NT2/D1 (cell line): ENCODE results near the gene AP3D1.

Experiments used
- DNase-seq: peaks from one replicate; pipeline ENCODE4 v3.0.0-alpha.2; 2011; ENCODE audit warnings: low read depth, low spot score
- H3K27me3 ChIP-seq: 2 replicates; pipeline ENCODE4 v1.6.0; 2011; ENCODE audit warnings: mild to moderate bottlenecking; ENCODE audit not compliant: insufficient read length, insufficient read depth
- H3K36me3 ChIP-seq: 2 replicates; pipeline ENCODE4 v1.6.1; 2011; ENCODE audit warnings: mild to moderate bottlenecking, low read length, mixed read lengths; ENCODE audit not compliant: insufficient read depth, insufficient read length
- H3K4me1 ChIP-seq: 2 replicates; pipeline ENCODE4 v1.5.1; 2011; ENCODE audit not compliant: insufficient read depth, insufficient read length
- H3K4me3 ChIP-seq: 2 replicates; pipeline ENCODE4 v1.5.1; 2011; ENCODE audit warnings: low read depth; ENCODE audit not compliant: insufficient read length
- H3K9ac ChIP-seq: 2 replicates; pipeline ENCODE4 v1.6.0; 2011; ENCODE audit warnings: low read depth; ENCODE audit not compliant: insufficient read length
- H3K9me3 ChIP-seq: 2 replicates; pipeline ENCODE4 v1.5.1; 2011; ENCODE audit warnings: mild to moderate bottlenecking, low read length; ENCODE audit not compliant: insufficient read depth
- SUZ12 ChIP-seq: IDR thresholded peaks from 2 replicates; pipeline ENCODE4 v1.6.1; 2011; ENCODE audit not compliant: insufficient read length, insufficient read depth; ENCODE audit errors: extremely low read depth
- YY1 ChIP-seq: IDR thresholded peaks from 2 replicates; pipeline ENCODE4 v1.6.1; 2011; ENCODE audit not compliant: insufficient read length, insufficient read depth
- ZNF274 ChIP-seq: IDR thresholded peaks from 2 replicates; pipeline ENCODE4 v1.6.1; 2011; ENCODE audit warnings: mild to moderate bottlenecking, low read depth, low read length

Gene AP3D1

GRCh38 chr19:2062770-2063169 is 88.6 kb downstream of the AP3D1 start:
- no peak overlapping the region for H3K4me3 ChIP-seq
- no peaks in the 10 kb centered on the region for H3K9me3 ChIP-seq
- no peak for DNase-seq
- H3K4me1 ChIP-seq: peaks cover 28% of the 10 kb centered on the region
- no peak for TF ChIP-seq ZNF274
- TF ChIP-seq YY1: no peak
- TF ChIP-seq SUZ12: no peak
- peak overlapping the region; percentile 89 for H3K9ac ChIP-seq
- no peaks in the 10 kb centered on the region for H3K36me3 ChIP-seq
- no peaks in the 10 kb centered on the region for H3K27me3 ChIP-seq

GRCh38 chr19:2062389-2062729 is 89.0 kb downstream of the AP3D1 start:
- TF ChIP-seq SUZ12: no peak
- Histone ChIP-seq H3K27me3 (no peaks in the 10 kb centered on the region), H3K9me3 (no peaks in the 10 kb centered on the region), H3K4me1 (peaks cover 32% of the 10 kb centered on the region), H3K4me3 (peak overlapping the region; percentile 68), H3K9ac (peak overlapping the region; percentile 89), H3K36me3 (no peaks in the 10 kb centered on the region)
- no peak for DNase-seq

- TF ChIP-seq ZNF274: no peak
- TF ChIP-seq SUZ12: no peak
- no peak for TF ChIP-seq YY1
- no peaks in the 10 kb centered on the region for H3K27me3 ChIP-seq
- no peaks in the 10 kb centered on the region for H3K36me3 ChIP-seq
- H3K4me1 ChIP-seq: peaks cover 35% of the 10 kb centered on the region
- H3K9me3 ChIP-seq: no peaks in the 10 kb centered on the region
- peak overlapping the region; percentile 97 for H3K9ac ChIP-seq
- peak; percentile 99 for DNase-seq
- peak overlapping the region; percentile 68 for H3K4me3 ChIP-seq
Measured at GRCh38 chr19:2061495-2062388, 89.6 kb downstream of the AP3D1 start.

- no peaks in the 10 kb centered on the region for H3K27me3 ChIP-seq
- peaks cover 38% of the 10 kb centered on the region for H3K4me1 ChIP-seq
- H3K9me3 ChIP-seq: no peaks in the 10 kb centered on the region
- peak overlapping the region; percentile 68 for H3K4me3 ChIP-seq
- peak; percentile 35 for DNase-seq
- TF ChIP-seq YY1 (no peak), ZNF274 (no peak), SUZ12 (no peak)
- no peaks in the 10 kb centered on the region for H3K36me3 ChIP-seq
- H3K9ac ChIP-seq: peak overlapping the region; percentile 97
Measured at GRCh38 chr19:2060884-2061494, 90.4 kb downstream of the AP3D1 start.

GRCh38 chr19:2059422-2060201 is 91.8 kb downstream of the AP3D1 start:
- peaks cover 46% of the 10 kb centered on the region for H3K4me1 ChIP-seq
- no peak overlapping the region for H3K4me3 ChIP-seq
- H3K36me3 ChIP-seq: no peaks in the 10 kb centered on the region
- no peaks in the 10 kb centered on the region for H3K27me3 ChIP-seq
- DNase-seq: no peak
- TF ChIP-seq ZNF274 (no peak), YY1 (no peak)
- no peaks in the 10 kb centered on the region for H3K9me3 ChIP-seq
- H3K9ac ChIP-seq: peak overlapping the region; percentile 54

GRCh38 chr19:2058570-2059421 is 92.6 kb downstream of the AP3D1 start:
- H3K27me3 ChIP-seq: no peaks in the 10 kb centered on the region
- no peak for TF ChIP-seq ZNF274
- H3K9ac ChIP-seq: peak overlapping the region; percentile 64
- DNase-seq: no peak
- H3K36me3 ChIP-seq: no peaks in the 10 kb centered on the region
- peaks cover 43% of the 10 kb centered on the region for H3K4me1 ChIP-seq
- no peak overlapping the region for H3K4me3 ChIP-seq
- H3K9me3 ChIP-seq: no peaks in the 10 kb centered on the region
